Activated T-helper 9 cell treated with anti-CD3 and anti-CD28 coated beads, Interleukin-2, amount 50 U/mL, for 16 hours (primary cell): Measurements from ENCODE around the gene RCBTB1.
"Not testable (repeated sequence)": the region's sequence is repeated elsewhere in the genome, so short reads cannot be mapped to it uniquely, and the experiment has no call there.

Experiments used
- DNase-seq: peaks from one replicate; pipeline ENCODE4 v3.0.0-alpha.2; 2020; ENCODE audit warnings: low read depth

Gene RCBTB1

DNA sequence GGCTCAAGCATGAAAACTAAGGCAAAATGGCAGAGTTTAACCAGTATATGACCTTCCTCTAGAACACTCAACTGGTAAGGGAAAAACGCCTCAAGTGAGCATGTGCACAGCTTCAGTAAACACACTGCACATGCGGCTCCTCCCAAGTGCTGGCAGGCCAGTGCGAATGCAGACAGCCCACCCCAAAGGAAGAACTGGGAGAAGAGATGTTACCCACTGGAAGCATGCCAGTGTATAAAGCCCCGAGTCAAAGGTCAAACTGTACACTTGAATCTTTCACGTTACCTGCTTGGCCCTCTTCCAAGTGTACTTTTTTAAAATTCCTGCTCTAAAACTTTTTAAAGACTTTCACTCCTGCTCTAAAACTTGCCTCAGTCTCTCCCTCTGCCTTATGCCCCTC, 19.2 kb upstream of the RCBTB1 start:
- DNase-seq = no peak

DNA sequence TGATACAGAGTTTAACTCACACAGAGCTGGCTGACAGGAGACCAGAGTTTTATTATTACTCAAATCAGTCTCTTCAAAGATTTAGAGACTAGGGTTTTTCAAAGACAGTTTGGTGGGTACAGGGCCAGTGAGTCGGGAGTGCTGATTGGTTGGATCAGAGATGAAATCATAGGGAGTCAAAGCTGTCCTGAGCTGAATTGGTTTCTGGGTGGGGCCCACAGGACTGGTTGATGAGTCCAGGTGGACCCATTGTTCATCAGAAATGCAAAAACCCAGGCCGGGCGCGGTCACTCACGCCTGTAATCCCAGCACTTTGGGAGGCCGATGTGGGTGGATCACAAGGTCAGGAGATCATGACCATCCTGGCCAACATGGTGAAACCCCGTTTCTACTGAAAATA, 17.3 kb upstream of the RCBTB1 start:
- not testable (repeated sequence) for DNase-seq

DNA sequence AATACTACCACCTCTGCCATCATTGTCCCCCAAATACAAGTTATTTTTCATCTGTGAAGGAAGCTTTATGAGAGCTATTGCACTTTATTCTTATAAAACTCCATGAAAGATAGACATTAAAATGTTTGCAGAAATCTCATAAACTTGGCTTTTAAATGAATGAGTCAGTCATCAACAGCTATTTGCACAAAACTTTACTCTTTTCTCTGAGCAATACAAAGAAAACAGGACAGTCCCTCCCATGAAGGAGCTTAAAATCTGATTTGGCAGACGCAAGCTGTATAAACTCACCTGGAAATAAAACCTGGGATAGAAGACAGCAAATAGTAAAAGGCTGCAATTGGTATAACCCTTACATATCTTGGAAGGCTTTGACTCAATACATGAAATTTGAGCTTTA, 16.6 kb upstream of the RCBTB1 start:
- DNase-seq = no peak

DNA sequence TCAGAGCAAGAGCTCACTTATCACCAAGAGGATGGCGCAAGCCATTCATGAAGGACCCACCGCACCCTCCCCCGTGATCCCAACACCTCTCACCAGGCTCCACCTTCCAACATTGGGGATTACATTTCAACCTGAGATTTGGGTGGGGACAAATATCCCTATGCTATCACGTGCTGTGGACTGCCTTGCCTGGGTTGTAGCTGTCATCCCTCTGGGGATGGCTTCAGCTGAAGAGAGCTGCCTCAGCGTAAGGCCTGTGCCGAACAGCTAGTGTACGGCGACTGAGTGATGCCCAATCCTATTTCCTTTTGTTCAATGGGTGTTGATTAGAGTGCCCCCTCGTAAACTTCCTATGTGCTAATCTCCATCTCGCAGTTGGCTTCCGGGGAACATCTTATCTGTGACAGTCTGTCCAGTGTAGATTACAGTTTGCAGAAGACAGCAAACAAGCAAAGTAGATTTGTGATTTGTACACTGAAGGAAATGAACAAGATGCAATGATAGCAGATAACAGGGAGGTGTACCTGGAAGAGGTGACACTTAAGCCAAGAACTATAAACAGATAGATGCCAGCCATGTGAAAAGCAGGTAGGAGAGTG, 11.8 kb upstream of the RCBTB1 start:
- DNase-seq = no peak

DNA sequence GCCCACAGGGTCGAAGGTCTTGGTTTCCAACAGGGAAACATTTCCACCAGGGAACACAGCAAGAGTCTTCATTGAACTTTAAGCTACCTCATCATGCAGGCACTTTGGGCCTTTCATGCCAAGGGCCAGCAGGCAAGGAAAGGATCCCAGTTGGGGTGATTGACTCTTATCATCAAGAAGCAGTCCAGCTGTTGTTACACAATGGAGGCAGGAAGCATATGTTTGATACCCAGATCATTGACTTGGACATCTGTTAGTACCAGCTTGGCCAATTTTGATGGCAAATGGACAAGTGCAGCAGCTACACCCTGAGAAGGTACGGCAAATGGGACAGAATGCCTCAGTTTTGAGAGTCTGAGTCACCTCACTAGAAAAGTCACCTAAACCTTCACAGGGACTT, 10.9 kb upstream of the RCBTB1 start:
- DNase-seq = no peak

DNA sequence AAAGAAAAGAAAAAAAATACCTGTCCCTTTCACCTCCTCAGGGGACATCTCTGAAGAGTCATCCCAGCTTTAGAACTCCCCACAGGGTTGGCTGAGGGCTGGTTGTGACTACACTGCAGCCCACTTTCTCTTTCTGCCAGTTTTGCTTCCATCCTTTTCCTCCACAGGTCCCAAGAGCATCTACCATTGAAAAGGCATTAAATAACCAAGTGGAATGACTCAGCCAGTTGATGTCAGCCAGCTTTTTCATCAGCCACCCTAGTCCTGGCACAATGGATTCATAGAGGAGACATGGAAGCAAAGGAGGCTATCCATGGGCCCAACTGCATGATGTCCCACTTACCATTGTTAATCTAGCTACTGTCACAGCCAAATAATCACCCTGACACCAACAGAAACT, 9.2 kb upstream of the RCBTB1 start:
- DNase-seq = no peak

DNA sequence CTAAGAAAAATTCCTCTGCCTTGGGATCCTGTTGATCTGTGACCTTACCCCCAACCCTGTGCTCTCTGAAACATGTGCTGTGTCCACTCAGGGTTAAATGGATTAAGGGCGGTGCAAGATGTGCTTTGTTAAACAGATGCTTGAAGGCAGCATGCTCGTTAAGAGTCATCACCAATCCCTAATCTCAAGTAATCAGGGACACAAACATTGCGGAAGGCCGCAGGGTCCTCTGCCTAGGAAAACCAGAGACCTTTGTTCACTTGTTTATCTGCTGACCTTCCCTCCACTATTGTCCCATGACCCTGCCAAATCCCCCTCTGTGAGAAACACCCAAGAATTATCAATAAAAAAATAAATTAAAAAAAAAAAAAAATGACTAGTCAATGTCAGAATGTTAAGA, 8.5 kb upstream of the RCBTB1 start:
- not testable (repeated sequence) for DNase-seq

DNA sequence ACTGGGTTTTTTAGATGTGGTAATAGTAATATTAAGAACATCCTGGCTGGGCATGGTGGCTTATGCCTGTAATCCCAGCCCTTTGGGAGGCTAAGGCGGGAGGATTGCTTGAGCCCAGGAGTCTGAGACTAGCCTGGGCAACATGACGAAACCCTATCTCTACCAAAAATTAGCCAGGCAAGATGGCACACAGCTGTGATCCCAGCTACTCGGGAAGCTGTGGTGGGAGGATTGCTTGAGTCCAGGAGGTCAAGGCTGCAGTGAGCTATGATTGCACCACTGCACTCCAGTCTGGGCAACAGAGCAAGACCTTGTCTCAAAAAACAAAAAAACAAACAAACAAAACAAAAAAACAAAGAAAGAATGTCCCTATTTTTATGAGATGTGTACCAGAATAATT, 5.4 kb upstream of the RCBTB1 start:
- not testable (repeated sequence) for DNase-seq

DNA sequence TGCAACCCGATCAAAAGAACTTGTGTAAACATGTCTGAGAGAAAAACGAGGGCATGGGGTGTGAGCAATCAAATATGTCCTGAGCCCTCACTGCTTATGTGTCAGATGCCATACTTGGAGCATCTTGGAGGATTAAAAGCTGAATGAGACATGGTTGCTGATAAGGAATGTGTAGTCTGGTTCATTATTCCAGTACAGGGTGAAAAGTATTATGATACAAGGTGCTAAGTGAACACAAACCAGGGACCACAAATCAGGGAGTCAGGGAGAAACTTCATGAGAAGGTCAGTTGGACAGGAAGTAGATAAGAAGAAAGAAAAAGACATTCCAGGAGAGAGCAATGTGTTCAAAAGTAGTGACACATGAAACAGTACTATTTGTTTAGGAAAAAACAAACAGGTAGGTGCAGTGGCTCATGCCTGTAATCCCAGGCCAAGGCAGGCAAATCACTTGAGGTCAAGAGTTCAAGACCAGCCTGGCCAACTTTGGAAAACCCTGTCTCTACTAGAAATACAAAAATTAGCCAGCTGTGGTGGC, 2.0 kb upstream of the RCBTB1 start:
- DNase-seq = no peak

DNA sequence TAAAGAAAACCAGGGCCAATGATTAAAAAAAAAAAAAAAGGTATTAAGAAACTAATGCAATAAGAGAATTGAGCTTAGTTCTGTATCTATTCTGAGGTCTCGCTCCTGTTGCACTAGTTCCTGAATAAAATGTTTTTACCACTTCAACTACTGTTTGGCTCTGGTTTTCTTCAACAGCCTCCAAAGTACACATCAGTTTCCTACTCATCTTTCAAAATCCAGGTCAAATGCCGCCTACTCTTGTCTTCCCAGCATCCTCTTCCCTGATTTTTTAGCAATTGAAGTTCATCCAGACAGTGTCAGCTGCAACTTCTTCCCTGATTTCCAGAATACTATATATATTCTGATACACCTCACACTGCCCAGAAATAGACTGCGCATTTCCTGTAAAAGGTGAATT, 1.4 kb upstream of the RCBTB1 start:
- no peak for DNase-seq

DNA sequence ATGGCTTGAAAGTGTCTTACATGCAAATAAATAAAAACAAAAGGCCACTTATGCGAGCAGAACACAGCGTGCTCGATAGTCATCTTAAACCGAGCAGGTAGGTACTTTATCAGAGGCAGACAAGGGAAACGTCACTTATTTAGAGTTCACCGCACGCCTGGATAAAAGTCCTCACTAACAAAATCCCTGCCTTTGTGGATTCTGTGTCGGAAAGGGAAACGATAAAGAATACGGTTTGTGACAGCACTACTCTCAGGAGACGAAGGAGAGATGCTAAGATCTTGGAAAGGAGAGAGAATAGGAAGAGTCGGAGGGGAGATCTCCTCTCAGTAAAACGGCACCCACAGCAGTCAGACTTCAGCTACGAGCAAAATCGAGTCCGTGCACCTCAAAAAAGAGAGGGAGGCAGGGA, 581 bp downstream of the RCBTB1 start:
- DNase-seq = no peak

DNA sequence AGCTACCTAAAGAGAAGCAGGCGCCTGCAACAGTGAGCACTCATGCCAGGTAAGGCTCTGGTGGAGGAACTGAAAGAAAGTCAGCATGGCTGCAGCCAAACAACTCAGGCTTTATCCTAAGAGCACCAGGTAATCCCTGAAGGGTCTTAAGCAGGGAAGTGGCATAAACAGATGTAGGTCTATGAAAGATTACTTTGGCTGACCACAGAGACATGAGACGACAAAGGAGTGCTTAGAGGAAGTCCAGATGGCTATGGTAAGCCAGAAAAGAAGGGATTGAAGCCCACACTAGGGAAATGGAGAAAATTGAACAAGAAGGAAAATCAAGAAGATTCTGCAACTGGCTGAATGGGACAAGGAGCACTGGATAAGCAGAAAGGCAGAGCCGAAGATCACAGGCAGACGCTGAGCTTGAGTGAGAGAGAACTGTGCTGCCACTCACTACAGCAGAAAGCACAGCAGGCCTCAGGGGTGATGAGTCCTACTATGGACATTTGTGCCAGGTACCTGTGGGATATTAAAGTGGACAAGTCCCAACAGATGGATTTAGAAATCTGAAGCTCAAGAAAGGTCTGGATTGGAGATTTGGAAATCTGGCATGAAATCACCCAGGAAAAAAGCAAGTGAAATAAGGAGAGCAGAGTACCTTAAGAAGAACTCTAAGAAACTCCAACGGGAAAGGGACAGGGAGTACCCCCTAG, 4.2 kb downstream of the RCBTB1 start:
- DNase-seq = no peak

DNA sequence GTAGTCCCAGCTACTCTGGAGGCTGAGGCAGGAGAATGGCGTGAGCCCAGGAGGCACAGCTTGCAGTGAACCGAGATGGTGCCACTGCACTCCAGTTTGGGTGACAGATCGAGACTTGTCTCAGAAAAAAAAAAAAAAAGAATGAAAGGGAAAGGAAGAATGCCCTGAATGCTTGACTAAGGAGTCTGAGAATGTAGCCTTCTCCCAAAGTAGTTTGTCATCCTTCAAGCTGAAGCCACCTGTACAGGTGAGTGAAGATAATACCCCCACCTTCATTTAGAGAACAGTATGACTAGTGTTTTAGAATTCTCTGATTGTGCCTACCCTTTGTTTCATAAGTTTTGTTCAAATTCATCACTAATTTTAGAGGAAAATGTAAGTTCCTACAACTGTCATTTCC, 5.9 kb downstream of the RCBTB1 start:
- DNase-seq = no peak

DNA sequence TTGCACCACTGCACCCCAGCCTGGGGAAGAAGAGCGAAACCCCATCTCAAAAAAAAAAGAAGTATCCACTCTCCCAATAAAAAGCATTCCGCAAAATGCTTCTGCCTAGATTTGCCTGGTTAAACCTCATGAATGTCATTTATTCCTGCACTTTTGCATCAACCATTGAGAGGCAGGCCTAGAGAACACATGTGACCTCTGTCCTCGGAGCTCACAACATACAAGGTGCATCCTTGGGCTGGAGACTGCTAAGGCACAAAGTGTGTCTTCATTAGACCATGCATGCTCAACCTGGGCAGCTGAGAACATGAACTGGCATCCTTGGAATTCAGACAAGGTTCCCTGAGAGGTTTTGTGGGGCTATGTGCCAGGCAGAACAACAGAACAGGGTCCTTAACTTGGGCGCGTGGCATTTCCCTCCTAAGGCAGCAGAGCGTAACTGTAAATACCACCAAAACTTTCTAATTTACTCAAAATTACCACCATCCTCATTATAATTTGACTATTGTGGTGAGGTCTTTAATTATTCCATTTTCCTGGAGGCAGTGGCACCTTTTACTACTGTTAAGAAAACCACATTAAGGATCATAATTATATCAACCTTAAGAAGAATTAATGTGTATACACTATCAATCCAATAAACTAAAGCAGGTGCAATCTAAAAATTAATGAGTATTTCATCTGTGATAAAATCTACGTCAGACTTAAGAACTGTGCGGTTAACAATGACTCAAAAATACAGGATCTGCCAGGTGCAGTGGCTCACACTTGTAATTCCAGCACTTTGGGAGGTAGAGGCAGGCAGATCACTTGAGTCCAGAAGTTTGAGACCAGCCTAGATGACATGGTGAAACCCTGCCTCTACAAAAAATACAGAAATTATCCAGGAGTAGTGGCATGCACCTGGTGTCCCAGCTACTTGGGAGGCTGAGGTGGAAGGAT, 13.8 kb downstream of the RCBTB1 start:
- no peak for DNase-seq

DNA sequence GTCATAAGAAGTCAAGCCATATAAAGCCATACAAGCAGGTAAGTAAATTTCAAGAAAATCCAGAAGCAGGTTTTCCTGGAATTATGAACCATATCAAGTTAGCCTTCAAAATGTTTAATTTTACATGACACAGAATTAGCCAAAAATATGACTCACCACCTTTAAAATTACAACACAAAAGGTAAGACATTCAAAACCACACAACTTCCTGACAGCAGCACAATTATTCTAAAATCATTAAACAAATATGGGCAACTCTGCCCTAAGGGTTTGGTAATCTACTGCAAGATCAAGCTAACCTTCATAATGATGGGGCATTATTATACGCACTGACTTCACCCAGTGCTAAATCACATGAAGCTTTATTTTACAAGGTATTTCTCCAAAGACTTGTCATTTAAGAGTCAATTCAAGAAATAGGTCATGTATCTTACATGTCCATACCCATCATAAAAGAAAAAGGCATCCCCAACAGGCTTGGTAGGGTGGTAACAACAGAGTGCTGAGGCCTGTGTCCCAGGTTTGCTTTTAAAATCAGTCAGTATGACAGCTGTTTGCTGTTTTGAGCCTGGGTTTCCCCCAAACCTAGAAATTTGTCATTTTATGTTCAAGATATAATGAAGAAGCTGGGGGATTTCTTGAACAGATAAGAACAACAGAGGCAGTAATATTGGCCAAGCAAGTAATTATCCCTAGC, 15.2 kb downstream of the RCBTB1 start:
- no peak for DNase-seq

DNA sequence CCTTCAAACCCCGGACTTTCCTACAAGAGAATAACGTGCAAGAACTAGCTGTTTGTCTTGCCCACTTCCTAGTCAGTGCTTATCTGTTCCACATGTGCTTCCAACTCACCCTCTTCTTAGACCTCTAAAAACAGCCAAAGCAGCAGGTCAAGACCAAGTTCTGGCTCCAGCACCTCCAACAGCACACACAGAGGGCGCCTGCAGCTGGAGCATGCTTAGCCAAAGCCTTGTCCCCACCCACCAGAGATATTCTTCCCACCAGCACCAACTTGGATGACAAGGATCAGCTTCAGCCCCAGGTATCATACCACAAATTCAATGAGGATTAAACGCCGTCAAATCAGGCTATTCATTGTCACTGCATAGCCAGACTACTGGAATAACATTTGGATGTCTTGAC, 17.9 kb downstream of the RCBTB1 start:
- no peak for DNase-seq

DNA sequence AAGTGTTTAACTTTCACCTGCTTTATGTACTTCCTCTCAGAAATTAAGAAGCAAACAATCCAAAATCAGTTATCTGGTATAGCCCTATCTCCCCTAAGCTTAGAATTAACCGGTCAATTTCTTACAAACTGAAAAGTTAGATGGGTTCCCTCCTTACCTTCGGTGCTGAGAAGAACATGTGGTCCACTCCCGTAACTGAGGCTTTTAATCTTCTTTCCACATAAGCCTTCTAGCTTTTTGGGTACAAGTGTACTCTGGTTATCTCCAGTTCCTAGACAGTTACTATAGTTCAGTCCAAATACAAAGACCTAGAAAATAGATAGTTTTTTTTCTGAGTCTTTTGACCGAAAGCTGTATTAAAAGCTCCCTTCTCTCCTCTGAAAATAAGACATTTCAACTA, 18.9 kb downstream of the RCBTB1 start:
- DNase-seq = no peak

DNA sequence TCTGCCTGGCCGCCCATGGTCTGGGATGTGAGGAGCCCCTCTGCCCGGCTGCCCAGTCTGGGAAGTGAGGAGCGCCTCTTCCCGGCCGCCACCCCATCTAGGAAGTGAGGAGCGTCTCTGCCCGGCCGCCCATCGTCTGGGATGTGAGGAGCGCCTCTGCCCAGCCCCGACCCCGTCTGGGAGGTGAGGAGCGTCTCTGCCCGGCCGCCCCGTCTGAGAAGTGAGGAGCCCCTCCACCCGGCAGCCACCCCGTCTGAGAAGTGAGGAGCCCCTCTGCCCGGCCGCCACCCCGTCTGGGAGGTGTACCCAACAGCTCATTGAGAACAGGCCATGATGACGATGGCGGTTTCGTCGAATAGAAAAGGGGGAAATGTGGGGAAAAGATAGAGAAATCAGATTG, 19.9 kb downstream of the RCBTB1 start:
- DNase-seq = not testable (repeated sequence)

DNA sequence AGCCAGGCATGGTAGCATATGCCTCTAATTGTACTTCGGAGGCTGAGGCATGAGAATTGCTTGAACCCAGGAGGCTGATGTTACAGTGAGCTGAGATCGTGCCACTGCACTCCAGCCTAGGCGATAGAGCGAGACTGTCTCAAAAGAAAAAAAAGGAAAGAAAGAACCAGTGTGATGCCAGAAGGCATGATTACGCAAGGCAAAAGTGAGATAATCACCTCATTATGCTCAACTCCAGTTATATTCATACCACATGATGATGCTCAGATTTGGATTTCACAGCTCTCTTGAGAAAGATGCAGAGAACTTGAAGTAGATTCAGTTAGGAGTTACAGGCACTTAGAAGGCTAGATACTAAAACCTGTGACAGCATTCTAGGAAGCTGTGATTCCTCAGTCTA, 21.8 kb downstream of the RCBTB1 start:
- DNase-seq = no peak

DNA sequence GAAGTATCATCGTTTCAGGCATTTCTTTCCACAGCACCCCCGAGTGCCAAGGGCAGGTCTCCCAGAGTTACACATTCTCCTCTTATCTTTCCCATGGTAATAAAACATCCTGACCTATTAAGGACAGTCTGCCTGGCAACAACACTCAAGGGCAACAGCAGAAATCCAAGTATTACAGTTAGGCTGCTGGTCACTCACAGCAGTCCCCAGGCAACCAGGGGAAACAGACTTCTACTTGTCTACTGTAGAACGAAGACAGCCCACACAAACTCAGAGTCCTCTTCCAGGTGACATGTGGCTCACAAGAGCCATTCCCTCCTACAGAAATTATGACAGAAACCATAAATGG, 24.3 kb downstream of the RCBTB1 start:
- no peak for DNase-seq

DNA sequence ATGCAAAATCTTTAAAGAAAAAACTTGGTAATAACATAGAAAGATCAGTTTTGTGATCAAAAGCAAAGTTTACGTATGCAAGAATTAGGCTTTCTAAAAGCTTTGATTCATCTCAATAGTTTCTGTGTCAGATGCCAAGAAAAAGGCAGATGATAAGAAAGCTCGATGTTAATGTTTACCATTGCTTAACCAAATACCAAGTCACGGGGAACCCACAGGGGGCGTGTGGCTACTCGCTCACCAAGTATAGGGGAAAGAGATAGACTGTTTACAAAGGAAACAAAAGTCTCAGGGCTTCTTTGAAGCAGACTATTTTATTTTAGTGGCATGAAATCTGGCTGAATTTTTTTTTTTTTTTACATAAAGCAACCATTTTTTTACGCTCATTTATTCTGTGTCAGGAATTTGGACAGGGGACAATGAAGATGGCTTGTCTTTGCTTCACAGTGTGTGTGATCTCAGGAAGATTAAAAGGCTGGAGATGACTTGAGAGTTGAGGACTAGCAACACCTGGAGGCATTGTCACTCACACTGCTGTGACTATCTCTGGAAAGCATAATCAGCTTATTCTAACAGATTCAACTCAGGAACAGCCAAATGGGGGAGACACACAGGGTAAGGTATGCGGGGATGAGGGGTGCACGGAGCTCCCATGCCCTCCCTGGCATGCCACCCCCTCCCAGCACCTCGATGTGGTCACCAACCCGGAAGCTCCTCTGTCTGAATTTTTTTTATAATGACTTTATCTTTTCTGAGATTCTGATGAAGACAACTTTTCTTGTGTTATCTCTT, 24.9 kb downstream of the RCBTB1 start:
- no peak for DNase-seq
